Measurements from ENCODE around the gene ZMYND8.

- TF ChIP-seq POLR2A (IDR thresholded peaks at IDR 0.05) (no peak), CTCF (IDR thresholded peaks at IDR 0.05) (no peak)
These were observed 20.7 kb upstream of the ZMYND8 start for GRCh38 chr20:47377122-47377722.

All from Peyer's patch (tissue), 4 donors.